ENCODE data around the gene ESPNL.
A peak's percentile ranks its signal among the peaks of the same experiment; 100 is the strongest.

ESPNL gene

GRCh38 chr2:238155761-238156694 is 55.9 kb downstream of the ESPNL start:
- Mint-ChIP-seq H3K36me3 (ENCODE audit: low read depth) (no peaks in the 10 kb centered on the region), H3K27me3 (ENCODE audit: low read depth, poor library complexity) (peaks cover 38% of the 10 kb centered on the region), H3K9me3 (peaks cover 9% of the 10 kb centered on the region), H3K27ac (peak overlapping the region; percentile 96), H3K4me3 (no peak overlapping the region), H3K4me1 (peaks cover 37% of the 10 kb centered on the region)
- DNase-seq = no peak
- TF ChIP-seq CTCF (IDR thresholded peaks at IDR 0.05) = no peak

- TF ChIP-seq CTCF (IDR thresholded peaks at IDR 0.05) = no peak
- Mint-ChIP-seq H3K4me3 (no peak overlapping the region), H3K27me3 (ENCODE audit: low read depth, poor library complexity) (peaks cover 53% of the 10 kb centered on the region), H3K4me1 (peaks cover 44% of the 10 kb centered on the region), H3K9me3 (peaks cover 9% of the 10 kb centered on the region), H3K27ac (no peak overlapping the region), H3K36me3 (ENCODE audit: low read depth) (no peaks in the 10 kb centered on the region)
- DNase-seq = no peak
These were observed 57.4 kb downstream of the ESPNL start for GRCh38 chr2:238157506-238158017.

GRCh38 chr2:238158018-238158508 is 57.9 kb downstream of the ESPNL start:
- Mint-ChIP-seq H3K27me3 (ENCODE audit: low read depth, poor library complexity) (peaks cover 58% of the 10 kb centered on the region), H3K36me3 (ENCODE audit: low read depth) (no peaks in the 10 kb centered on the region), H3K4me3 (no peak overlapping the region), H3K27ac (no peak overlapping the region), H3K9me3 (peaks cover 9% of the 10 kb centered on the region), H3K4me1 (peaks cover 44% of the 10 kb centered on the region)
- no peak for DNase-seq
- no peak for TF ChIP-seq CTCF (IDR thresholded peaks at IDR 0.05)

- peak; percentile 82 for DNase-seq
- H3K27me3 Mint-ChIP-seq (ENCODE audit: low read depth, poor library complexity) = peaks cover 62% of the 10 kb centered on the region
These were observed 58.5 kb downstream of the ESPNL start, which contains the start of gene ERFE for GRCh38 chr2:238158509-238159070. Gene ERFE (plus strand): TSS chr2:238158970. CDS start chr2:238159008, 38 bp downstream.

GRCh38 chr2:238159071-238159539 is 59.0 kb downstream of the ESPNL start:
- DNase-seq = no peak
- H3K4me3 Mint-ChIP-seq = peak overlapping the region; percentile 81
- no peak for TF ChIP-seq CTCF (IDR thresholded peaks at IDR 0.05)
- no peaks in the 10 kb centered on the region for H3K36me3 Mint-ChIP-seq (ENCODE audit: low read depth)
- peaks cover 40% of the 10 kb centered on the region for H3K4me1 Mint-ChIP-seq
- H3K27ac Mint-ChIP-seq = no peak overlapping the region
- peaks cover 6% of the 10 kb centered on the region for H3K9me3 Mint-ChIP-seq
- peaks cover 63% of the 10 kb centered on the region for H3K27me3 Mint-ChIP-seq (ENCODE audit: low read depth, poor library complexity)

More at GRCh38 chr2:238158509-238159070, 58.5 kb downstream of the ESPNL start, which contains the start of gene ERFE:
- Mint-ChIP-seq H3K27ac (no peak within 1 kb of the TSS), H3K9me3 (peaks cover 9% of the 10 kb centered on the region), H3K4me1 (peaks cover 44% of the 10 kb centered on the region), H3K36me3 (ENCODE audit: low read depth) (no peaks in the 10 kb centered on the region), H3K4me3 (peak within 1 kb of the TSS; percentile 81)
- peak; percentile 59 for TF ChIP-seq CTCF (IDR thresholded peaks at IDR 0.05)

Data from nephron progenitor cell (in vitro differentiated cells).